ENCODE results near the gene MOB3C. TPM values are rescaled to one million over a fixed set of nuclear protein-coding genes. Genes with fewer than 3 reads are reported as not detected.

MOB3C gene
- total RNA-seq, 4 donors from 2014 or later, result 24.7 to 30.0 (median 28.9) TPM

DNA sequence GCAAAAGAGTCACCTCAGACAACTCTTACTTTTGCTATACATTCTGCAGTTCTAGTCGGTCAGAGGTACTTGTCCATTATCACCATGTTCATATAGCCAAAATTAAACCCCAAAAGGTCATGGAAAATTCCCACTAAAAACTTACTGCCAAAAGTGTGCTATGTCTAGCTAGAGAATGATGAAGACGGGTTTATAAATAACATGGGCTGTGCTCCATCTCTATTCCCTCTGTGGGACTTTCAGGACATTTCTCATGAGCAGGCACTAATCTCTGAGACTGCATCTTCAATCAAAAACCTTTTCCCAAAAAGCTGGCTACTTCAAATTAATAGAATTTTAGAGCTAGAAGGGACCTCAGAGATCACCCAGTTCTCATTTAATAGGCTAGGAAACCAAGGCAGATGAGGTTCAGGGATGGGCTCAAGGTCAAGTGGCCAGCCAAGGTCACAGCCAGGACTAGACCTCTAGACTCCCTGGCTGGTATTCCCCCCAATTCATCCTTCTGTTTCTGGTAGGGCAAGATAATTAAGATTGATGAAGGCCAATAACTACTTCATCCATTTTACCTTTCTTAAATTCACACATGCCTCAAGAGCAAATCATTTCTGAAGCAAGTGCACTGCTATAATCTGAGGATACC lies 21.0 kb upstream of the MOB3C start:
- TF ChIP-seq, protein P1, sequence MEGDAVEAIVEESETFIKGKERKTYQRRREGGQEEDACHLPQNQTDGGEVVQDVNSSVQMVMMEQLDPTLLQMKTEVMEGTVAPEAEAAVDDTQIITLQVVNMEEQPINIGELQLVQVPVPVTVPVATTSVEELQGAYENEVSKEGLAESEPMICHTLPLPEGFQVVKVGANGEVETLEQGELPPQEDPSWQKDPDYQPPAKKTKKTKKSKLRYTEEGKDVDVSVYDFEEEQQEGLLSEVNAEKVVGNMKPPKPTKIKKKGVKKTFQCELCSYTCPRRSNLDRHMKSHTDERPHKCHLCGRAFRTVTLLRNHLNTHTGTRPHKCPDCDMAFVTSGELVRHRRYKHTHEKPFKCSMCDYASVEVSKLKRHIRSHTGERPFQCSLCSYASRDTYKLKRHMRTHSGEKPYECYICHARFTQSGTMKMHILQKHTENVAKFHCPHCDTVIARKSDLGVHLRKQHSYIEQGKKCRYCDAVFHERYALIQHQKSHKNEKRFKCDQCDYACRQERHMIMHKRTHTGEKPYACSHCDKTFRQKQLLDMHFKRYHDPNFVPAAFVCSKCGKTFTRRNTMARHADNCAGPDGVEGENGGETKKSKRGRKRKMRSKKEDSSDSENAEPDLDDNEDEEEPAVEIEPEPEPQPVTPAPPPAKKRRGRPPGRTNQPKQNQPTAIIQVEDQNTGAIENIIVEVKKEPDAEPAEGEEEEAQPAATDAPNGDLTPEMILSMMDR (IDR thresholded peaks at IDR 0.05), result no peak
- ATAC-seq (ENCODE audit: low FRiP score) (no peak), DNase-seq (ENCODE audit: low spot score) (no peak)

DNA sequence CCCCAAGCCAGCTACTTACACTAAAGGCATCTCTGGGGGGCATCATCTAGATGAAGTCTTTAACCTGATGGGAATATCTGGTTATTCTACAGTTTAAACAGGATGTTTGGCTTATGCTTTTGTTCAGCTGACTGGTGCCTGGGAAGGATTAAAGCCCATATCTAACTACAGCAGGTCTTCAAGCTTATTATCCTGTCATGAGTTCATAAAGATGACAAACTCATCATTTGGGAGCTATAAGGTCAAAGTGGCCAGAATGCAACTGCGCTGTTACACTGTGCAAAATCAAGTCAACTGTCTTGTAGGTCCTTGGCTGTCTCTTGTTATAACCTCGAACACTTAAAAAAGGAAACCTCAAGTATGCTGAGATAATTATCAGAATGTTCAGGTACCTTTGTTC lies 18.6 kb upstream of the MOB3C start:
- DNase-seq (ENCODE audit: low spot score), result no peak
- no peak for ATAC-seq (ENCODE audit: low FRiP score)
- TF ChIP-seq, protein P1 (IDR thresholded peaks at IDR 0.05), result no peak

DNA sequence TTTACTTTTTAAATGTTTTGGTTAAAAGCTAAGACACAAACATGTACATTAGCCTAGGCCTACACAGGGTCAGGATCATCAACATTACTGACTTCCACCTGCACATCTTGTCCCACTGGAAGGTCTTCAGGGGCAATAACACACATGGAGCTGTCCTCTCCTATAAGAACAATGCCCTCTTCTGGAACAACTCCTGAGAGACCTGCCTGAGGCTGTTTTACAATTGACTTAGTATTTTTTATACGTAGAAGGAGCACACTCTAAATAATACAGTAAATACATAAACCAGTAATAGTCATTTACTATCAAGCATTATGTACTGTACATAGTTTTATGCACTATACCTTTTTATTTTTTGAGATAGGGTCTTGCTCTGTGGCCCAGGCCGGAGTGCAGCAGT lies 14.1 kb upstream of the MOB3C start:
- TF ChIP-seq, protein P1 (IDR thresholded peaks at IDR 0.05), result no peak
- DNase-seq (ENCODE audit: low spot score) (no peak), ATAC-seq (ENCODE audit: low FRiP score) (no peak)

DNA sequence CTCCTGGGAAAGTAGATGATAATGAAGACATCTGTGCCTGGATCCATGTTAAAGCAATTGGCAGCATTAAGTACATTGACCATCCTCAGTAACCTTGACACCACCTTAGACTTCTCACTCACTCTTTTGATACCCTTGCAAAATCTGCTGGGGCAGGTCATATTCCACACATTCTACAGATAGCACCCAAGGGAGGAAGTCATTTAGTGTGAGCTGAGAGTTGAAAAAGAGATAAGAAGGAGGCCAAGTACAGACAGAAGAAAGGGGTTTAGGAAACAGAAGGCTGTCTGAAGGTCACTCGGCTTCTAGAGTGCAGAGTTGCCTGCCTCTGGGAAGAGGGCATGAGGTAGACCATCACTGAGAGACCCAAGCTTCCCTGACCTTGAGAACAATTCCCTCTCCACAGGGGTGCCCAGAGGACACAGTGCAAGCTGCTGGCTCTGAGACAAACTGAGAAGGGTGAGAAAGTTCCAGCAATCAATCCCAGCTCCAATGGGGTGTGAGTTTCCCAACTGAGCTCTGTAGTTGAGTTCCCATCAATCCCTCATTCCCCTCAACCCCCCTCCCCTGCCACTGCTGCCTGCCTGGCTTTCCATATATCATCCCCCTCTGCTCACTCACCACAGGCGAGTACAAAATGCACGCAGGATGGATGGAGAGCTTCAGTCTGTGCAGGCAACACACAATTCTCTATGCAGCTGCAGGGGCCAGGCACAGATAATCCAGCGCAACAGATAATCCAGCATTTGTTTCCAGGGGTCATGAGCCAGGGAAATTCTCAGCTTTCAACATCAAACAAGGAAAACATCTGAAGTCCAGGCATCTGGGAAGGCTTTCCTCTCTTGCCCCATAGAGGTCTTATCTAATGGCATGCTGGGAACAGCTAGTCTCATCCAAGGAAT lies 7.4 kb upstream of the MOB3C start:
- DNase-seq (ENCODE audit: low spot score) (no peak), ATAC-seq (ENCODE audit: low FRiP score) (no peak)
- TF ChIP-seq, protein P1 (IDR thresholded peaks at IDR 0.05), result no peak

DNA sequence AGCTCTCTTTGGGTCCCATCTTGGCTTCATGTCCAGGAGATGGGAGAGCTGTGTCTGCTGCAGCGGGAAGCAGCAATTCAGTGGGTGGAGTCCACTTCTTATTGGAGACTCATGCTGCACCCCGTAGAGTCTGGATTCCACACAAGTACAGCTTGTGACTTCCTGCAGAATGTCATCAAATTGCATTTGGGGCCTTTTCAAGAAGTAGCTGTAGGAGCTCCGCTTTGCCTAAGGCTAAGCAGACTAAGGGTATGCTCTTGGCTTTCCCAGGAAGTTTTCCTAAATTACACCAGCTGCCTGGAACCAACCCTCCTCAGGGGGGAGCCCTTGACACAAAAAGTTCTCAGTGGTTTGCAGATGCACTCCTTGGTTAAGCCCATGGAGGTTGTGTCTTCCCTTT lies 5.7 kb upstream of the MOB3C start:
- no peak for ATAC-seq (ENCODE audit: low FRiP score)
- DNase-seq (ENCODE audit: low spot score), result no peak
- TF ChIP-seq, protein P1 (IDR thresholded peaks at IDR 0.05), result no peak

DNA sequence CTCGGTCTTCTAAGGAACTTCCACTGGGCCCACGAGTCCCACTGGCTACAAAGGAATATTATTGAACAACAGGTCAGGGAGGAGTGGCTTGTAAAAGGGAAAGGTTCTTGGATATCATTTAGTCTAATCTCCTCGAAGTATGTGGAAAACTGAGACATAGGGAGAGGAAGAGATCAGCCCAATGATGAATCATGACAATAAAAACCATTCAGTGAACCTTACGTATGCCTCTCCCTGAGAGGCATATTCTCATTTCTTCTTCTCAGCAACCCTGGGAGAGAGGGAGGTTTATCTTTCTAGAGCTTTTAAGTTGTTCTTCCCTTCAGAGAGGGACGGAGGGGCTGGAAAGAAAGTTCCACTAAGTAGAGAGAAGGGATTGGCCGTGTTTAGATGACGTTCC lies 5.3 kb upstream of the MOB3C start:
- DNase-seq (ENCODE audit: low spot score) (no peak), ATAC-seq (ENCODE audit: low FRiP score) (no peak)
- TF ChIP-seq, protein P1 (IDR thresholded peaks at IDR 0.05), result no peak
